Endothelial cell of umbilical vein (primary cell): Measurements from ENCODE around the gene SMG5.

Source experiments
- EZH2 ChIP-seq: IDR thresholded peaks from 2 replicates; pipeline ENCODE4 v1.6.1; 2012; ENCODE audit warnings: borderline replicate concordance, low read depth, mild to moderate bottlenecking, moderate library complexity, low read length, inconsistent platforms; ENCODE audit not compliant: severe bottlenecking
- FOS ChIP-seq: IDR thresholded peaks from 2 replicates; pipeline ENCODE4 v1.6.1; 2011; ENCODE audit warnings: mild to moderate bottlenecking, low read length, moderate library complexity, borderline replicate concordance; ENCODE audit not compliant: insufficient read depth
- POLR2A ChIP-seq: IDR thresholded peaks from 2 replicates; pipeline ENCODE4 v1.6.1; 2012; ENCODE audit warnings: low read depth, mild to moderate bottlenecking, control low read depth, low read length
- POLR2AphosphoS5 ChIP-seq: IDR thresholded peaks from 2 replicates; pipeline ENCODE4 v1.6.1; 2012; ENCODE audit warnings: low read depth, mild to moderate bottlenecking, control low read depth, low read length, moderate library complexity; ENCODE audit not compliant: insufficient read depth
- TF ChIP-seq, protein P1 (sequence below), 2 donors: IDR thresholded peaks; 1 replicate in 1 of 2; 2 replicates in 1 of 2; pipeline ENCODE4 v1.5.1; 2011; ENCODE audit warnings: low read length in 2 of 2, mild to moderate bottlenecking in 2 of 2, moderate library complexity in 2 of 2, control low read depth in 1 of 2, inconsistent platforms in 1 of 2, low read depth in 1 of 2; ENCODE audit not compliant: insufficient read depth in 1 of 2; ENCODE audit errors: extremely low read depth in 1 of 2
- TF ChIP-seq, protein P2 (sequence below): IDR thresholded peaks from 2 replicates; pipeline ENCODE4 v1.6.1; 2011; ENCODE audit not compliant: insufficient read depth, insufficient read length

DNA sequence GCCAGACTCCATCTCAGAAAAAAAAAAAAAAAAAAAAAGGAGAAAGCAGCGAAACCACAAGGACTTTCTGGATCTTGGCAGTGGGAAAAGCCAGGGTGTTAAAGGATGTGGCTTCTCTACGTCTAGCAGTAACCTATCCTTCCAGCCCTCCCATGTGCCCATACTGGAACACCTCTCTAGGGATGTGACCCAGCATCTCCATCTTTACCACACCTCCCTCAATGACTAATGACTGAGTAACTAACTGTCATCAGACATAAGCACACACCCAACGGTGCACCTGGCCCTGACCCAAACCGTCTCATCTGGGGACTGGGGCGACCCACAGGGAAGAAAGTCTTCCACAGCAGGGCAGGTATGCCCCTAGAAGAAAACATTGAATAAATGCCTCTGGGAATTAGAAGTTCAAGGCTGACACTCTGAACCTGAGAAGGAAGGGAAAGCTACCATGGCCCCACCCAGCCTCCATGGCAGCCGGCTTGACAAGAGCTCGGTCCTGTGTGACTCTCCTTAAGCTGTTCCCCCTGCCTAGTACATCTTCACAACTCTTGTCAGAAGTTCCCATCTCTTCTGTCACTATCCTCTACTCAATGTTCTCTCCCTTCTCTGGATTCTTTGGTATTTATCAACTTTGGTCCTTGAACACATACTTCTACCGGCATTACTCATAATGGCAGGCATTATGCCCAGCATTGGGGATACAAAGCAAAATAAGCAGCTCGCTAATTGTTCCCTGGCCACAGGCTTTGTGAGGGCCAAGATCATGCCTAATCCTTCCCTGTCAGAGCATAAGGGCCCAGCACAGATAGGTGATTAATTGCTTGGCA is 20.0 kb downstream of the SMG5 start:
- TF ChIP-seq, protein P1, sequence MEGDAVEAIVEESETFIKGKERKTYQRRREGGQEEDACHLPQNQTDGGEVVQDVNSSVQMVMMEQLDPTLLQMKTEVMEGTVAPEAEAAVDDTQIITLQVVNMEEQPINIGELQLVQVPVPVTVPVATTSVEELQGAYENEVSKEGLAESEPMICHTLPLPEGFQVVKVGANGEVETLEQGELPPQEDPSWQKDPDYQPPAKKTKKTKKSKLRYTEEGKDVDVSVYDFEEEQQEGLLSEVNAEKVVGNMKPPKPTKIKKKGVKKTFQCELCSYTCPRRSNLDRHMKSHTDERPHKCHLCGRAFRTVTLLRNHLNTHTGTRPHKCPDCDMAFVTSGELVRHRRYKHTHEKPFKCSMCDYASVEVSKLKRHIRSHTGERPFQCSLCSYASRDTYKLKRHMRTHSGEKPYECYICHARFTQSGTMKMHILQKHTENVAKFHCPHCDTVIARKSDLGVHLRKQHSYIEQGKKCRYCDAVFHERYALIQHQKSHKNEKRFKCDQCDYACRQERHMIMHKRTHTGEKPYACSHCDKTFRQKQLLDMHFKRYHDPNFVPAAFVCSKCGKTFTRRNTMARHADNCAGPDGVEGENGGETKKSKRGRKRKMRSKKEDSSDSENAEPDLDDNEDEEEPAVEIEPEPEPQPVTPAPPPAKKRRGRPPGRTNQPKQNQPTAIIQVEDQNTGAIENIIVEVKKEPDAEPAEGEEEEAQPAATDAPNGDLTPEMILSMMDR (IDR thresholded peaks at IDR 0.05; ENCODE audit: extremely low read depth in 1 of 2, insufficient read depth in 1 of 2, low read depth in 1 of 2, low read length in 2 of 2): no peak
- TF ChIP-seq, protein P2, sequence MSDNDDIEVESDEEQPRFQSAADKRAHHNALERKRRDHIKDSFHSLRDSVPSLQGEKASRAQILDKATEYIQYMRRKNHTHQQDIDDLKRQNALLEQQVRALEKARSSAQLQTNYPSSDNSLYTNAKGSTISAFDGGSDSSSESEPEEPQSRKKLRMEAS: no peak
- no peak for TF ChIP-seq POLR2AphosphoS5
- TF ChIP-seq EZH2: no peak
- no peak for TF ChIP-seq POLR2A
- no peak for TF ChIP-seq FOS
